ENCODE data around the gene VAV1.

GRCh38 chr19:6854758-6855157 lies 82.2 kb downstream of the VAV1 start:
- no peak for TF ChIP-seq CTCF (IDR thresholded peaks at IDR 0.05)
- no peak for TF ChIP-seq POLR2A (IDR thresholded peaks at IDR 0.05)

Measured in tibial nerve (tissue), 3 donors.